Measurements from ENCODE around the gene ST3GAL6.

GRCh38 chr3:98721776-98722175 lies 41.4 kb upstream of the ST3GAL6 start:
- TF ChIP-seq, protein P1, sequence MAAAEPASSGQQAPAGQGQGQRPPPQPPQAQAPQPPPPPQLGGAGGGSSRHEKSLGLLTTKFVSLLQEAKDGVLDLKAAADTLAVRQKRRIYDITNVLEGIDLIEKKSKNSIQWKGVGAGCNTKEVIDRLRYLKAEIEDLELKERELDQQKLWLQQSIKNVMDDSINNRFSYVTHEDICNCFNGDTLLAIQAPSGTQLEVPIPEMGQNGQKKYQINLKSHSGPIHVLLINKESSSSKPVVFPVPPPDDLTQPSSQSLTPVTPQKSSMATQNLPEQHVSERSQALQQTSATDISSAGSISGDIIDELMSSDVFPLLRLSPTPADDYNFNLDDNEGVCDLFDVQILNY (CRISPR knock-in tag; IDR thresholded peaks at IDR 0.05): no peak
- no peak for TF ChIP-seq POLR2B (IDR thresholded peaks at IDR 0.05; ENCODE audit: low read depth, partially characterized antibody)
- TF ChIP-seq CTCF (IDR thresholded peaks at IDR 0.05 in 2 of 3, conservative IDR thresholded peaks at IDR 0.05 in 1 of 3; ENCODE audit: insufficient read depth in 2 of 3, low read depth in 1 of 3, low read length in 3 of 3): no peak
- TF ChIP-seq MYBL2 (IDR thresholded peaks at IDR 0.05; ENCODE audit: low read depth): no peak
- no peak for TF ChIP-seq MYBL2 (CRISPR knock-in tag; IDR thresholded peaks at IDR 0.05; ENCODE audit: borderline replicate concordance)
- TF ChIP-seq TEAD4 (IDR thresholded peaks at IDR 0.05; ENCODE audit: low read length): no peak
- TF ChIP-seq TEAD4 (CRISPR knock-in tag; IDR thresholded peaks at IDR 0.05; ENCODE audit: borderline replicate concordance): no peak
- TF ChIP-seq EZH2 (IDR thresholded peaks at IDR 0.05; ENCODE audit: borderline replicate concordance, low read depth, low read length): no peak
- TF ChIP-seq SRSF1 (IDR thresholded peaks at IDR 0.05; ENCODE audit: low read depth, low read length): no peak
- TF ChIP-seq MEIS2 (IDR thresholded peaks at IDR 0.05; ENCODE audit: partially characterized antibody): no peak
- TF ChIP-seq PATZ1 (CRISPR knock-in tag; IDR thresholded peaks at IDR 0.05; ENCODE audit: borderline replicate concordance): no peak
- no peak for TF ChIP-seq HLTF (IDR thresholded peaks at IDR 0.05)

Measured in K562 (cell line).